Measurements from ENCODE around the gene SLC25A51.

SLC25A51 gene

GRCh38 chr9:37944266-37944650 lies 40.3 kb upstream of the SLC25A51 start:
- H3K36me3 ChIP-seq (ENCODE audit: insufficient read depth), result no peaks in the 10 kb centered on the region
- no peak overlapping the region for H3K9ac ChIP-seq
- no peak overlapping the region for H2AFZ ChIP-seq (ENCODE audit: low read depth)
- no peaks in the 10 kb centered on the region for H3K27me3 ChIP-seq (ENCODE audit: insufficient read depth, low read depth)
- TF ChIP-seq CTCF (conservative IDR thresholded peaks at IDR 0.05; ENCODE audit: low read depth, low read length), result no peak
- H3K4me1 ChIP-seq (ENCODE audit: low read depth, poor library complexity, severe bottlenecking), result no peaks in the 10 kb centered on the region
- no peak overlapping the region for H3K4me2 ChIP-seq
- H3K79me2 ChIP-seq (ENCODE audit: insufficient read depth, low read depth), result no peaks in the 10 kb centered on the region
- H3K27ac ChIP-seq, result no peak overlapping the region
- H3K4me3 ChIP-seq (IDR thresholded peaks at IDR 0.05; ENCODE audit: insufficient read depth, low read depth, low read length), result no peak overlapping the region
- H4K20me1 ChIP-seq (ENCODE audit: insufficient read depth), result no peaks in the 10 kb centered on the region

DNA sequence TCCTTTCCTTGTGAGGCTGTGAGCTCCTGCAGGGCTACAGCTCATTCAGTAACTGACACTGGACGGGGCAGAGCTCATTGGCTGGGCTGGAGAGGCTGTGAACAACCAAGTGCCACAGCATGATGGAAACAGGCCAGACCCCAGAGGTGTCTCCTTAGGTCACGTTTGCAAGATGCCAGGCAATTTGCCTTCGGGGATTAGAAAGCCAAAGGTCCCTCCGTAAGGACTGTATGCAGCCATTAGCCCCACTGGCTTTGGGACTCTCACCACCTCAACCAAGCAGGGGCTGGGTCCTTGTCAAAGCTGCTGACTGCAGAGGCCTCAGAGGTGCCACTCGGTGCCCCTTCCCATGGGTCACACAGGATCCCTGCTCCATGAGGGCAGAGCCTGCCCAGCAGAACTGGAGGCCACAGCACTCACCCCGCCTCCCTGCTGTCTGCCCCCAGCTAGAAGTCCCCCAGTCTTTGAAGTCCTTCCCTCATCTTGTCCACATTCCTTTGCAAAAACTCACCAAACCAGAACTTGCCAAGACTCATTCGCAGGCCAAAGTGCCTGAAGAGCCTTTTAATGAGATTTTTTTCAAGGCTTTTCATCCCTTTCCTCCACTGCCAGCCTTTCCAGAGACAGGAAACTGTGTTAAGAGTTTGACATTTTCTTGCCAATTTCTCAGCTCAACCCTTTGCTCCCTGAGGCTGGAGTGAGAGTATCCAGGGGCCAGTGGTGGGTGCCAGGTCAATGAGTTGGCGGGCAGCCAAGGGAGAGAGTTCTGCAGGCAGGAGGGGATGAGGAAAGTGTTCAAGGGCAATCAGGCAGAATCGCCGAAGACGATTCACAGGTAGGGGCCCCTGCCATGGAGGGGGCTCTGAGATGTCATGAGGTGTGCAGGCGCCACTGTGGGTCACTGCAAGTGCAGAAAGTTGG lies 39.7 kb upstream of the SLC25A51 start:
- H3K27me3 ChIP-seq (ENCODE audit: insufficient read depth, low read depth), result no peaks in the 10 kb centered on the region
- H3K36me3 ChIP-seq (ENCODE audit: insufficient read depth), result no peaks in the 10 kb centered on the region
- TF ChIP-seq CTCF (conservative IDR thresholded peaks at IDR 0.05; ENCODE audit: low read depth, low read length), result no peak
- no peaks in the 10 kb centered on the region for H4K20me1 ChIP-seq (ENCODE audit: insufficient read depth)
- H3K27ac ChIP-seq, result no peak overlapping the region
- H3K4me2 ChIP-seq, result no peak overlapping the region
- H3K79me2 ChIP-seq (ENCODE audit: insufficient read depth, low read depth), result no peaks in the 10 kb centered on the region
- H3K9ac ChIP-seq, result no peak overlapping the region
- no peak overlapping the region for H2AFZ ChIP-seq (ENCODE audit: low read depth)
- no peak overlapping the region for H3K4me3 ChIP-seq (IDR thresholded peaks at IDR 0.05; ENCODE audit: insufficient read depth, low read depth, low read length)
- no peaks in the 10 kb centered on the region for H3K4me1 ChIP-seq (ENCODE audit: low read depth, poor library complexity, severe bottlenecking)

- no peaks in the 10 kb centered on the region for H3K36me3 ChIP-seq (ENCODE audit: insufficient read depth)
- no peak overlapping the region for H3K4me3 ChIP-seq (IDR thresholded peaks at IDR 0.05; ENCODE audit: insufficient read depth, low read depth, low read length)
- H3K9ac ChIP-seq, result no peak overlapping the region
- H3K4me1 ChIP-seq (ENCODE audit: low read depth, poor library complexity, severe bottlenecking), result no peaks in the 10 kb centered on the region
- H4K20me1 ChIP-seq (ENCODE audit: insufficient read depth), result no peaks in the 10 kb centered on the region
- H2AFZ ChIP-seq (ENCODE audit: low read depth), result no peak overlapping the region
- H3K4me2 ChIP-seq, result no peak overlapping the region
- H3K27me3 ChIP-seq (ENCODE audit: insufficient read depth, low read depth), result no peaks in the 10 kb centered on the region
- no peaks in the 10 kb centered on the region for H3K79me2 ChIP-seq (ENCODE audit: insufficient read depth, low read depth)
- no peak overlapping the region for H3K27ac ChIP-seq
- no peak for TF ChIP-seq CTCF (conservative IDR thresholded peaks at IDR 0.05; ENCODE audit: low read depth, low read length)
Observed at GRCh38 chr9:37942621-37943344, 38.9 kb upstream of the SLC25A51 start.

GRCh38 chr9:37941253-37941652 lies 37.3 kb upstream of the SLC25A51 start:
- H3K9ac ChIP-seq, result no peak overlapping the region
- H2AFZ ChIP-seq (ENCODE audit: low read depth), result no peak overlapping the region
- no peak overlapping the region for H3K27ac ChIP-seq
- no peaks in the 10 kb centered on the region for H4K20me1 ChIP-seq (ENCODE audit: insufficient read depth)
- TF ChIP-seq CTCF (conservative IDR thresholded peaks at IDR 0.05; ENCODE audit: low read depth, low read length), result no peak
- no peaks in the 10 kb centered on the region for H3K79me2 ChIP-seq (ENCODE audit: insufficient read depth, low read depth)
- H3K4me2 ChIP-seq, result no peak overlapping the region
- no peaks in the 10 kb centered on the region for H3K4me1 ChIP-seq (ENCODE audit: low read depth, poor library complexity, severe bottlenecking)
- H3K36me3 ChIP-seq (ENCODE audit: insufficient read depth), result no peaks in the 10 kb centered on the region
- H3K4me3 ChIP-seq (IDR thresholded peaks at IDR 0.05; ENCODE audit: insufficient read depth, low read depth, low read length), result no peak overlapping the region
- no peaks in the 10 kb centered on the region for H3K27me3 ChIP-seq (ENCODE audit: insufficient read depth, low read depth)

Measured in KMS-11 (cell line).